Tibial nerve (tissue), 4 donors: ENCODE data around the gene LECT2. TPM values are rescaled to one million over a fixed set of nuclear protein-coding genes. Genes with fewer than 3 reads are reported as not detected.
A peak's percentile ranks its signal among the peaks of the same experiment; 100 is the strongest.

Experiments used
- DNase-seq, 2 donors: peaks; one replicate each; pipeline ENCODE4 v3.0.0-alpha.2; 2019; ENCODE audit warnings: low spot score in 2 of 2
- H3K27ac ChIP-seq, 4 donors: fragments of 200-600 bp; sonication (generic) in 3 of 4; one replicate each; pipeline ENCODE4 v1.5.1; 2017 to 2019; ENCODE audit warnings: mild to moderate bottlenecking in 1 of 4
- H3K27me3 ChIP-seq, 2 donors: fragments of 200-600 bp; sonication (generic) in 1 of 2; one replicate each; pipeline versions ENCODE4 v1.5.1 to v1.6.0; 2017 to 2019
- H3K36me3 ChIP-seq, 3 donors: fragments of 200-600 bp; sonication (generic); one replicate each; pipeline ENCODE4 v1.5.1; 2018 to 2019
- H3K4me1 ChIP-seq, 4 donors: fragments of 200-600 bp; sonication (generic) in 3 of 4; one replicate each; pipeline ENCODE4 v1.5.1; 2017 to 2019
- H3K4me3 ChIP-seq, 4 donors: fragments of 200-600 bp; sonication (generic) in 3 of 4; one replicate each; pipeline ENCODE4 v1.5.1; 2017 to 2019; ENCODE audit warnings: mild to moderate bottlenecking in 1 of 4, moderate library complexity in 1 of 4
- H3K9me3 ChIP-seq, 4 donors: fragments of 200-600 bp; sonication (generic) in 3 of 4; one replicate each; pipeline ENCODE4 v1.5.1; 2017 to 2019
- EP300 ChIP-seq, 2 donors: sonication (generic); formaldehyde crosslinking; IDR thresholded peaks; one replicate each; pipeline ENCODE4 v1.6.1; 2017; ENCODE audit warnings: antibody characterized with exemption in 2 of 2, mild to moderate bottlenecking in 1 of 2
- POLR2A ChIP-seq, 2 donors: fragments of 450-650 bp; IDR thresholded peaks; one replicate each; pipeline ENCODE4 v1.6.1; 2017; ENCODE audit warnings: antibody characterized with exemption in 2 of 2, mild to moderate bottlenecking in 2 of 2, moderate library complexity in 2 of 2
- WGBS, 2 donors: methylation state at CpG; one replicate each; pipeline ENCODE4 v1.1.5; 2018; 5-methylcytosine and 5-hydroxymethylcytosine counted together
- total RNA-seq, 4 donors: library from RNA; depleted of rRNA; stranded (reverse); fragments of >200 nt; gene quantifications; one replicate each; pipeline ENCODE4 v1.1.0, GENCODE V29; 2016
- TF ChIP-seq, protein P1 (sequence below), 5 experiments: fragments of 200-600 bp in 3 of 5; fragments of 450-650 bp in 2 of 5; sonication (generic) in 3 of 5; IDR thresholded peaks; one replicate each; pipeline ENCODE4 v1.5.1; 2016 to 2019; ENCODE audit warnings: antibody characterized with exemption in 5 of 5, mild to moderate bottlenecking in 3 of 5, moderate library complexity in 2 of 5

The LECT2 gene
- total RNA-seq, 4 donors from 2014 or later: not detected

DNA sequence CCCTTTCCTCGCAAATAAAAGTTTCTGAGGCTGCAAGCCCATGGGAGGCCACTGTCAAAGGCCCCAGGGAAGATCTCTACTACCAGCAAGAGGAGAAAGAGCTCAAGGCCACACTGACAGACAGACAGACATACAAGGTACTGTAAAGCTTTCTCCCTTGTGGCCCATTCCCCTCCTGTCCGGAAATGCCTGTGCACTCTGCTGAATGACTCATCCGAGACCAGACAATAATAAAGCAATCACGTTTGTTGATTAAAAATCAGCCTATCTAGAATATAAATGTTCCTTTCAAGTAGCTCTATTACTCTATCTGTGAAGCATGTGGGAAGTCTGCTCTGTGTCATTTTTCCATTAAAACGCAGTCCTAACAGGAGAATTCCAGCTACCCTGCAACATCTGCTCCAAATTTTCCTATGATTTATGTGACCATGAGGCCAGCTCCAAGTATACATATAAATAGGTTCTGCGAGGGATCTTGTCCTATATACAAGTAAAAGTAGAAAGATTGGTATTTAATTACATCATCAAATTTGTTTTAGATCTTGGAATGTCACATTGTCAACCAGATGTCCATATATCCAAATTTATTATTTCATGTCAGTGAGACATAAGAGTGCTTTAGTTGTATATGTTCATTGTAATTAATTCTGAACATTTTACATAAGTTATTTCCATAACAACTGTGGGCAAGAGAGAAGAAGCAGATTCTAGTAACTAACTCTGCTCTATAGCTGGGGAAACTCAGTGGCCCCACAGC, 39.3 kb upstream of the LECT2 start:
- 28 to 29% methylated on average over 6 of the region's 6 CpGs for WGBS, 2 donors
- DNase-seq: no peak
- H3K27ac ChIP-seq: peak overlapping the region in 2 of 4 donors; percentile 64 to 77
- TF ChIP-seq POLR2A (IDR thresholded peaks at IDR 0.05): no peak
- peak in 1 of 2 donors; percentile 41 for TF ChIP-seq EP300 (IDR thresholded peaks at IDR 0.05)
- TF ChIP-seq, protein P1, sequence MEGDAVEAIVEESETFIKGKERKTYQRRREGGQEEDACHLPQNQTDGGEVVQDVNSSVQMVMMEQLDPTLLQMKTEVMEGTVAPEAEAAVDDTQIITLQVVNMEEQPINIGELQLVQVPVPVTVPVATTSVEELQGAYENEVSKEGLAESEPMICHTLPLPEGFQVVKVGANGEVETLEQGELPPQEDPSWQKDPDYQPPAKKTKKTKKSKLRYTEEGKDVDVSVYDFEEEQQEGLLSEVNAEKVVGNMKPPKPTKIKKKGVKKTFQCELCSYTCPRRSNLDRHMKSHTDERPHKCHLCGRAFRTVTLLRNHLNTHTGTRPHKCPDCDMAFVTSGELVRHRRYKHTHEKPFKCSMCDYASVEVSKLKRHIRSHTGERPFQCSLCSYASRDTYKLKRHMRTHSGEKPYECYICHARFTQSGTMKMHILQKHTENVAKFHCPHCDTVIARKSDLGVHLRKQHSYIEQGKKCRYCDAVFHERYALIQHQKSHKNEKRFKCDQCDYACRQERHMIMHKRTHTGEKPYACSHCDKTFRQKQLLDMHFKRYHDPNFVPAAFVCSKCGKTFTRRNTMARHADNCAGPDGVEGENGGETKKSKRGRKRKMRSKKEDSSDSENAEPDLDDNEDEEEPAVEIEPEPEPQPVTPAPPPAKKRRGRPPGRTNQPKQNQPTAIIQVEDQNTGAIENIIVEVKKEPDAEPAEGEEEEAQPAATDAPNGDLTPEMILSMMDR (IDR thresholded peaks at IDR 0.05): no peak
- no peaks in the 10 kb centered on the region for H3K36me3 ChIP-seq
- H3K9me3 ChIP-seq: no peaks in the 10 kb centered on the region
- H3K4me3 ChIP-seq: no peak overlapping the region
- H3K4me1 ChIP-seq: peaks cover 0 to 30% (median 9%) of the 10 kb centered on the region in 4 donors
- no peaks in the 10 kb centered on the region for H3K27me3 ChIP-seq

DNA sequence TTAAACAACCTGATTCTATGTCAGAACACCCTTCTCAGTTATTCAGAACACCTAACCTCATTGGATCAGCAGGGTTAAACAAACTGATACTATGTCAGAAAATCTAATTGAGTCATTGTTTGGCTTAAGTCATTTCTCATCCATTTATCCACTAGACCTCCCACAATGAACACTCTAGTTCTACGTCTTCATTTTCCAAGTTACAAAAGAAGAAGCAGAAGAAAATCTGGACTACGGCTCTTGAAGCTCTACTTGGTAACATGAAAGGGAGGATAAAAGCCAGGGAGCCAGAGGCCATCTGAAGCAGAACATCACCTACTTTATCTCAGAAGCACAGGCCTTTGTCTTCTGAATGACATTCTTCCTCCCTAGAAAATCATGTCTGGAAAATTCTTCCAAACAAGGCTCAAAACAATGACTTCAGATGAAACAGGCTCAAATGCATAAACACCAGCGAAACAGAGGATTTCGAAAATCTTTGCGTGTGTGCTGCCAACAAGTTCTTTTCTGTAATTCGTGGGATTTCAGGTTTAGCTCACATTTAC, 38.6 kb upstream of the LECT2 start:
- TF ChIP-seq EP300 (IDR thresholded peaks at IDR 0.05) (no peak), POLR2A (IDR thresholded peaks at IDR 0.05) (no peak)
- TF ChIP-seq, protein P1 (IDR thresholded peaks at IDR 0.05): no peak
- Histone ChIP-seq H3K27me3 (no peaks in the 10 kb centered on the region), H3K27ac (peak overlapping the region in 3 of 4 donors; percentile 27 to 77 (median 64)), H3K4me1 (peaks cover 0 to 30% (median 9%) of the 10 kb centered on the region in 4 donors), H3K4me3 (no peak overlapping the region), H3K9me3 (no peaks in the 10 kb centered on the region), H3K36me3 (no peaks in the 10 kb centered on the region)
- 48 to 51% methylated on average over 6 of the region's 6 CpGs for WGBS, 2 donors
- no peak for DNase-seq

- H3K36me3 ChIP-seq: no peaks in the 10 kb centered on the region
- no peak for DNase-seq
- H3K27me3 ChIP-seq: no peaks in the 10 kb centered on the region
- H3K4me3 ChIP-seq: no peak overlapping the region
- TF ChIP-seq POLR2A (IDR thresholded peaks at IDR 0.05) (no peak), EP300 (IDR thresholded peaks at IDR 0.05) (no peak)
- TF ChIP-seq, protein P1 (IDR thresholded peaks at IDR 0.05): no peak
- peaks cover 0 to 39% (median 9%) of the 10 kb centered on the region in 4 donors for H3K4me1 ChIP-seq
- H3K9me3 ChIP-seq: no peaks in the 10 kb centered on the region
- H3K27ac ChIP-seq: no peak overlapping the region
- WGBS, 2 donors: 73 to 82% methylated on average over 6 of the region's 6 CpGs
Measured at GRCh38 chr5:135991429-135991828, 36.6 kb upstream of the LECT2 start.

GRCh38 chr5:135990528-135991255, 35.9 kb upstream of the LECT2 start:
- peaks cover 0 to 38% (median 9%) of the 10 kb centered on the region in 4 donors for H3K4me1 ChIP-seq
- TF ChIP-seq, protein P1 (IDR thresholded peaks at IDR 0.05): no peak
- TF ChIP-seq EP300 (IDR thresholded peaks at IDR 0.05) (no peak), POLR2A (IDR thresholded peaks at IDR 0.05) (no peak)
- H3K4me3 ChIP-seq: no peak overlapping the region
- DNase-seq: no peak
- no peaks in the 10 kb centered on the region for H3K27me3 ChIP-seq
- no peaks in the 10 kb centered on the region for H3K36me3 ChIP-seq
- WGBS, 2 donors: 73 to 74% methylated on average over 20 to 21 of the region's 21 CpGs
- no peaks in the 10 kb centered on the region for H3K9me3 ChIP-seq
- H3K27ac ChIP-seq: no peak overlapping the region

GRCh38 chr5:135989686-135990085, 34.9 kb upstream of the LECT2 start:
- no peaks in the 10 kb centered on the region for H3K36me3 ChIP-seq
- 88% methylated on average over 7 of the region's 7 CpGs for WGBS, 2 donors

More at GRCh38 chr5:135989686-135990085, 34.9 kb upstream of the LECT2 start:
- no peak overlapping the region for H3K27ac ChIP-seq
- no peak overlapping the region for H3K4me3 ChIP-seq
- DNase-seq: no peak
- H3K4me1 ChIP-seq: peaks cover 0 to 35% (median 7%) of the 10 kb centered on the region in 4 donors
- no peaks in the 10 kb centered on the region for H3K9me3 ChIP-seq
- H3K27me3 ChIP-seq: no peaks in the 10 kb centered on the region
- TF ChIP-seq, protein P1 (IDR thresholded peaks at IDR 0.05): no peak
- TF ChIP-seq POLR2A (IDR thresholded peaks at IDR 0.05): no peak
- TF ChIP-seq EP300 (IDR thresholded peaks at IDR 0.05): no peak
